Left lung (tissue), 10 donors: ENCODE results near the gene HBA1. TPM values are rescaled to one million over a fixed set of nuclear protein-coding genes. Genes with fewer than 3 reads are reported as not detected.

ENCODE experiments used
- ATAC-seq: fragments of 200-7000 bp; cut with Tn5 transposase; one replicate; pipeline ENCODE4 v1.9.1; 2020; ENCODE audit warnings: moderate library complexity
- DNase-seq, 4 donors: peaks; one replicate each; pipeline ENCODE4 v3.0.0-alpha.2; 2013 to 2020
- H3K27ac ChIP-seq, 2 donors: fragments of 200-600 bp; sonication (generic) in 1 of 2; one replicate each; pipeline versions ENCODE4 v1.5.0 to v1.8.0; 2020 to 2021
- H3K27me3 ChIP-seq, 2 donors: fragments of 200-600 bp; sonication (generic) in 1 of 2; one replicate each; pipeline versions ENCODE4 v1.5.0 to v1.8.0; 2020 to 2021
- H3K36me3 ChIP-seq, 2 donors: fragments of 200-600 bp; sonication (generic) in 1 of 2; one replicate each; pipeline versions ENCODE4 v1.5.0 to v1.8.0; 2020 to 2021
- H3K4me1 ChIP-seq, 2 donors: fragments of 200-600 bp; one replicate each; pipeline ENCODE4 v1.8.0; 2021
- H3K4me3 ChIP-seq, 2 donors: fragments of 200-600 bp; sonication (generic) in 1 of 2; one replicate each; pipeline versions ENCODE4 v1.5.0 to v1.8.0; 2020 to 2021; ENCODE audit warnings: mild to moderate bottlenecking in 1 of 2
- H3K9me3 ChIP-seq, 2 donors: fragments of 200-600 bp; sonication (generic) in 1 of 2; one replicate each; pipeline versions ENCODE4 v1.5.0 to v1.8.0; 2020 to 2021
- intact Hi-C, 2 donors: fragments of 100-400 bp; cut with DNase I; formaldehyde crosslinking; loops; one replicate each; pipeline versions ENCODE4 v1.11.2 to v1.14.2; 2022
- polyA plus RNA-seq, 6 donors: library from polyadenylated mRNA; unstranded; fragments of 120-200 nt; gene quantifications; one replicate each; pipeline ENCODE4 v1.2.1, GENCODE V29; 2013; ENCODE audit not compliant: insufficient read length in 6 of 6
- total RNA-seq, 2 donors: library from RNA; stranded (reverse); fragmentation: NEBNext Ultra II Directional; extraction: Animal tissue kit (Norgen Biotek cat#: 25700); gene quantifications; one replicate each; pipeline ENCODE4 v1.2.1, GENCODE V29; 2021
- TF ChIP-seq, protein P1 (sequence below), 2 donors: fragments of 200-600 bp; sonication (generic) in 1 of 2; IDR thresholded peaks; one replicate each; pipeline versions ENCODE4 v1.5.0 to v1.8.0; 2021; ENCODE audit warnings: antibody characterized with exemption in 2 of 2
- donor health status: DM: no; HTN: yes; CAD: no.
- donor health status: DM: no; HTN: no; CAD: no.

The HBA1 gene
- total and polyA plus RNA-seq, 8 donors, result 159 to 3,734 (median 947) TPM

DNA sequence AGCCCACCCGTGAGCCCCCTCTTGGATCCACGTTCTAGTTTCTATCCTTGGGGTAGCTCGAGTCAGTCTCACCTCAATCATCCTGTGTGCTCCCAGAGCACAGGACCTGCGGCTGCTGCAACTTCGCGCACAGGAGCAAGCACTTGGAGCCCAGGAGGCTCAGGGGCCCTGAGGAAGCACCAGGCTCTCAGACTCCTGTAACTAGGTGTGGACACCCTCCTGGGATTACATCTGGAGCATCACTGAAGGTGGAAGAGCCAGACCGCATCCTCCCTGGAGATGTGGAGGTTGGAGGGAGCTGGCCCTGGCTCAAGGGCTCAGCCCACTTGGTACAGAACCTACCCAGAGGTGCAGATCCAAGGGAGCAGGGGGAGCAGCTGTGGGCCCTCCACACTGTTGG lies 6.5 kb downstream of the HBA1 start:
- no peak overlapping the region for H3K27ac ChIP-seq
- TF ChIP-seq, protein P1, sequence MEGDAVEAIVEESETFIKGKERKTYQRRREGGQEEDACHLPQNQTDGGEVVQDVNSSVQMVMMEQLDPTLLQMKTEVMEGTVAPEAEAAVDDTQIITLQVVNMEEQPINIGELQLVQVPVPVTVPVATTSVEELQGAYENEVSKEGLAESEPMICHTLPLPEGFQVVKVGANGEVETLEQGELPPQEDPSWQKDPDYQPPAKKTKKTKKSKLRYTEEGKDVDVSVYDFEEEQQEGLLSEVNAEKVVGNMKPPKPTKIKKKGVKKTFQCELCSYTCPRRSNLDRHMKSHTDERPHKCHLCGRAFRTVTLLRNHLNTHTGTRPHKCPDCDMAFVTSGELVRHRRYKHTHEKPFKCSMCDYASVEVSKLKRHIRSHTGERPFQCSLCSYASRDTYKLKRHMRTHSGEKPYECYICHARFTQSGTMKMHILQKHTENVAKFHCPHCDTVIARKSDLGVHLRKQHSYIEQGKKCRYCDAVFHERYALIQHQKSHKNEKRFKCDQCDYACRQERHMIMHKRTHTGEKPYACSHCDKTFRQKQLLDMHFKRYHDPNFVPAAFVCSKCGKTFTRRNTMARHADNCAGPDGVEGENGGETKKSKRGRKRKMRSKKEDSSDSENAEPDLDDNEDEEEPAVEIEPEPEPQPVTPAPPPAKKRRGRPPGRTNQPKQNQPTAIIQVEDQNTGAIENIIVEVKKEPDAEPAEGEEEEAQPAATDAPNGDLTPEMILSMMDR (IDR thresholded peaks at IDR 0.05), result no peak
- no peak for DNase-seq
- ATAC-seq, result no peak
- no peaks in the 10 kb centered on the region for H3K9me3 ChIP-seq
- H3K4me3 ChIP-seq, result no peak overlapping the region
- H3K27me3 ChIP-seq, result peaks cover 31 to 36% of the 10 kb centered on the region in 2 donors
- intact Hi-C loops, result no loop called here
- peaks cover 0 to 19% of the 10 kb centered on the region in 2 donors for H3K36me3 ChIP-seq
- peaks cover 13 to 18% of the 10 kb centered on the region in 2 donors for H3K4me1 ChIP-seq

DNA sequence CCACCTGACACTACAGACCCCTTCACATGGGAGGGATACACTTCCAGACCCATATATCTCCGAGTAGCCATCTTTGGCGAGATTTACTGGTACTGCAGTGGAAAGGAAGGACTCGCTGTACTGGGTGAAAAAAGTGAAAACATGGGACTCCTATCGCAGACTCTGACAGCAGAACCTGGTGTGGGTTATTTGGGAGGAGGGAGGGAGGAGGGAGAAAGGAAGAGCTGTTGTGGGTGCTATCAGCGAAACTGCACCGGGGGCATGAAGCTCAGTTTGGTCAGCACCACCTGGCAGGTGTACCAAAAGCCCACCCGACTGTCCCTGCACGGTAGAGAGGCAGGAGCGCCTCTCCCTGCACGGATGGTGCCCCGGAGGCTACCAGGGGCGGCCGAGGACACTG lies 8.7 kb downstream of the HBA1 start:
- intact Hi-C loops, result no loop called here
- Histone ChIP-seq H3K9me3 (no peaks in the 10 kb centered on the region), H3K4me1 (peaks cover 13 to 15% of the 10 kb centered on the region in 2 donors), H3K27me3 (peaks cover 9 to 14% of the 10 kb centered on the region in 2 donors), H3K36me3 (peaks cover 0 to 41% of the 10 kb centered on the region in 2 donors), H3K27ac (no peak overlapping the region), H3K4me3 (no peak overlapping the region)
- TF ChIP-seq, protein P1 (IDR thresholded peaks at IDR 0.05), result no peak
- no peak for DNase-seq
- ATAC-seq, result no peak

DNA sequence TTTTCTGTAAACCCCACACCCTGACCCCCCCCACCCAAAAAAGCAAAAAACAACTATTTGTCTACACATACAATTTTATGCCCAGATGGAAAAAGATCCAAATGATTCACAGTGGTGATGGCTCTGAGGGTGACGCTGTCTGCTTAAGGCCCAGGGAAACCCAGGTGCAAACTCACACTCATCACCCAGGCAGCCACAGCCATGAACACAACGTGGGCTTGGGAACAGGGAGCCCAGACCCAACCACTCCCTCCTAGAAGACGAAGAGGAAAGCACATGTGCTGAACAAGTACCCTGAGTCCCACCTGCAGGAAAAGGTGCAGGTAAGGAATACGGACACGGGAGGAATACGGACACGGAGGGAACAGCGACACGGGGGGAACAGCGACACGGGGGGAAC lies 9.2 kb downstream of the HBA1 start:
- peaks cover 9 to 10% of the 10 kb centered on the region in 2 donors for H3K4me1 ChIP-seq
- H3K36me3 ChIP-seq, result peaks cover 0 to 46% of the 10 kb centered on the region in 2 donors
- ATAC-seq, result no peak
- DNase-seq, result no peak
- H3K4me3 ChIP-seq, result no peak overlapping the region
- peaks cover 4 to 9% of the 10 kb centered on the region in 2 donors for H3K27me3 ChIP-seq
- intact Hi-C loops, result no loop called here
- H3K27ac ChIP-seq, result no peak overlapping the region
- TF ChIP-seq, protein P1 (IDR thresholded peaks at IDR 0.05), result no peak
- no peaks in the 10 kb centered on the region for H3K9me3 ChIP-seq

DNA sequence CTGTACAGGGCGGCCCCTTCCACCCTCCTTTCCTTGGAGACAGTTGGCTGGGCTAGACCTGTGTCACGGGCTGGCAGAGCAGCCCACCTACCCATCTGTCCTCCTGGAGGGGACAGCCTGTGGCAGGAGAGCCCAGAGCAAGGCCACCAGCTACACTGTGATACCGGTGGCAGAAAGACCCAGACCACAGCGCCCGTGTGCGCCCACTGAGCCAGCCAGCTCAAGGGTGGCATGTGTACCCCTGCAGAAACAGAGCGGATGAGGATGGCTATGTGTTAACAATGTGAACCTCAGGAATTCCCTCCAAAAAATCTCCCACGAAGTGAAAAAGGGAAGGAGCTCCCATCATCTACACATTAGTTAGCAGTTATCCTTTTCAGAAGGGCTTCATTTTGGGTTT lies 10.8 kb downstream of the HBA1 start:
- no peak overlapping the region for H3K27ac ChIP-seq
- H3K4me3 ChIP-seq, result no peak overlapping the region
- H3K4me1 ChIP-seq, result no peaks in the 10 kb centered on the region
- ATAC-seq, result no peak
- TF ChIP-seq, protein P1 (IDR thresholded peaks at IDR 0.05), result no peak
- intact Hi-C loops, result no loop called here
- no peak for DNase-seq
- H3K27me3 ChIP-seq, result no peaks in the 10 kb centered on the region
- no peaks in the 10 kb centered on the region for H3K9me3 ChIP-seq
- peaks cover 0 to 62% of the 10 kb centered on the region in 2 donors for H3K36me3 ChIP-seq

DNA sequence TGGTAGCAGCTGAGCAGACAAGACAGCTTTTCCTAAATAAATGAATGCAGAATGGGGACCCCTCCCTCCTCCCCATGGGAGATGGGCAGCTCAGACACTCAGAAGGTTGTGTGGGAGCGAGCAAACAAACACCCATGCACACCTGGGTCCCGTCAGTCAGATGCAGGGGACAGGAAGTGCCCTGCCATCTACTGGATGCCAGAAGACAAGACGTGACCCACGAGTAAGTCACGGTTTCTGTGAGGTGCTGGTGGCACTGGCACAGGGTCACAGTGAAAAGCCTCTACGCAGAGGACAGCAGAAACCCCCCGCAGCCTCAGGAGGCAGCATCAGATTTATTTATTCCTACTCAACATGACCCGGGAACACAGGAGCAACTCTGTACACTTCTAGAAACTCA lies 12.2 kb downstream of the HBA1 start:
- TF ChIP-seq, protein P1 (IDR thresholded peaks at IDR 0.05), result no peak
- intact Hi-C loops, result no loop called here
- no peaks in the 10 kb centered on the region for H3K9me3 ChIP-seq
- H3K27ac ChIP-seq, result no peak overlapping the region
- ATAC-seq (no peak), DNase-seq (no peak)
- peaks cover 0 to 76% of the 10 kb centered on the region in 2 donors for H3K36me3 ChIP-seq
- H3K27me3 ChIP-seq, result no peaks in the 10 kb centered on the region
- no peaks in the 10 kb centered on the region for H3K4me1 ChIP-seq
- no peak overlapping the region for H3K4me3 ChIP-seq
